ENCODE data around the gene PLEKHA1.

PLEKHA1 gene

DNA sequence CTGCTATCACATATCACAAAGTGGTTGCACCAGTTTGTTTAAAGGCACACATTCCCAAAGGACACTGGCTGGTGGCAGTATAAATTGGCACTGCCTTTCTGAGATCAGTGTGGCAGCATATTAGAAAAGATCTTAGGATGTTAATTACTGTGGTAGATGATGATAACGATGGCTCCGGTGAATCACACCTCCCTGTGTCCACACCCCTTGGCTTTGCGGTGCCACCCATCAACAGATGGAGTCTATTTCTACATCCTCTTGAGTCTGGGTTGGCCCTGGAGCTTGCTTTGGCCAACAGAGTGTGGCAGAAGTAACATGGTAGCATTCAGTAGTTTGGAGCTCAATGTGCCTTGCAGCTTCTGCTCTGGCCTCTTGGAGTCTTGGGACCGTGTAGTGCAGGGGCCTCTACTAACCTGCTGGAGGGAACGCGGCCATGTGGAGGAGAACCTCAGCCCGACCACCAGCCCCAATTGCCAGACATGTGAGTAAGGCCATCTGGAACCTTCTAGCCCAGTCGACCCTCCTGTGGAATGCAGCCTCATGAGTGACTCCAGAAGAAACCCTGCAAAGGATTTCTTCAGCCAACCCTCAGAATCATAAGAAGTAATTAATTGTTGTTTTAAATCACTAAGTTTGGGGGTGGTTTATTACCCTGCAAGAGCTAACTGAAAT, 27.2 kb upstream of the PLEKHA1 start:
- no peak for DNase-seq (ENCODE audit: low read depth in 3 of 3)

DNA sequence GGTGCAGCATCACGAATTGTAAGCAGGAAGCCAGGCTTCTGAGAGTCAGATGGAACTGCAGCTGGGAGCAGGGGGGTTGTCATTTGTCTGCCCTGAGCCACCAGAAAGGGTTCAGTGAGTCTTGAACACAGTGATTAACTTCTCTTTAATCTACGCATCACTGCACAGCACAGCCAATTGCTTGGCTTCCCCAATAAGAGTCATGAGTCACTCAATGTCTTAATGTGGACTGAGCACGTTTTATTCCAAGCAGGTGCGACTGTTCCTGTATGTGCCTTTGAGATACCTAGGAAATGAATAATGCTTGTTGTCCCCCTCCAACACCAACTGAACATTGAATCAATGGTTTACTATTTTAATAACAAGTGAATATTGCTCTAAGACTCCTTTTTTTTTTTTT, 26.0 kb upstream of the PLEKHA1 start:
- no peak for DNase-seq (ENCODE audit: low read depth in 3 of 3)

DNA sequence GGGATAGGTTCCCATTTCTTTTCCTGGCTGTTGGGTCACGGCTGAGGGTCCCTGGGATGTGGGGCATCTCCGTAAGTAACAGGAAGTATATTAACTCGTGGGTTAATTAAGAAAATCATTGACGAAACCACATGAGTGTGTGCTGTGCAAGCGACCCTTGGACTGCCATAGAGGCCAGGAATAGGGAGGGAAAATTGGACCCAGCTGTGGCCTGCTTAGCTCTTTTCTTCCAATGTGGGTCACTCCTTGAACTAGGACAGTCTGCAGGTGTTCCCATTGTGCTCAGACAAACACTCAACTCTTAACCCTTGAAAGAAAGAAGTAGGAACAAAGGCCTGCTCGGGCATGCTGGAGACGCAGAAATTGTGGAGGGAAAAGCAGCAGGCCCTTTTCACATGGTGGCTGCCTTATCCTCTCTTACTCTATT, 25.6 kb upstream of the PLEKHA1 start:
- DNase-seq (ENCODE audit: low read depth in 3 of 3) = no peak

DNA sequence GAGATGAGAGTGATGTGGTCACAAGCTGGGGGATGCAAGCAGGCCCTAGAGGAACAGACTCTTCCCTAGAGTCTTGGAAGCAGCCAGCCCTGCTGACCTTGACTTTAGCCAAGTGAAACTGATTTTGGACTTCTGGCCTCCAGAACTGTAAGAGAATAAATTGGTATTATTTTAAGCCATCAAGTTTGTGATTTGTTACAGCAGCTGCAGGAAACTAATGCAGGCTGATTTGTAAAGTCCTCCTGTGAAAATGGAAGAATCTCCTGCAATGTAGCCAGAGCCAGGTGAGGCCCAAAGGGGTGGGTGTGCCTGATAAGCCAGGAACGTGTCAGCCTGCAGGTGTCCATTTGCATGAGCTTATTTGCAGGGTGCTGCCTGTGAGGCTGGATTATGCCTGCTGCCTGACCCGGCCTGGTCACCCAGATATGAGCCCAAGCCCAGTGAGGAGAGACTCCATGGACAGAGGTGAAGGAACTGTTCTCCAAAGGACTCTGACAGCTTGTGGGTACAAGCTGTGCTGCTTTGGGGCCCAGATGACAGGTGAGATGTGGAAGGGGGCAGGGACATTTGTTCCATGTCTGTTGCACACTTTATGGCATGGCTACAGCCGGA, 24.6 kb upstream of the PLEKHA1 start:
- no peak for DNase-seq (ENCODE audit: low read depth in 3 of 3)

DNA sequence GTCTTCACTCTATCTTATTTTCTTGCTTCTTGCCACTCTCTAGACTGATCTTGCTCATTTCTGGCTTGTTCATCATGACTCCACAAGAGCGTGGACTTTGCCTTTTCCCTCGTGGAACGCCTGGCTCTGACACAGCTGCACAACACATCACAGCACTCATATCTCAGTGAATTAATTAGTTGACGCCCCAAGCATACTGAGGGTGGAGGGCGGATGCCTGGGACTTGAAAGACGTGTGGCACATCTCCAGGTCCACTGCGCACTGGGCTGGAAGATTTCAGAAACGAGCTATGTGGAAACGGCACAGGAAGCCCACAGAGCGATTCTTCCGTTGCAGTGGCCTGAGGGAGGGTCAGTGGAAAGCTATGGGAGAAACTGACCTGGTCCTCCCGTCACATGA, 23.6 kb upstream of the PLEKHA1 start:
- DNase-seq (ENCODE audit: low read depth in 3 of 3) = no peak

DNA sequence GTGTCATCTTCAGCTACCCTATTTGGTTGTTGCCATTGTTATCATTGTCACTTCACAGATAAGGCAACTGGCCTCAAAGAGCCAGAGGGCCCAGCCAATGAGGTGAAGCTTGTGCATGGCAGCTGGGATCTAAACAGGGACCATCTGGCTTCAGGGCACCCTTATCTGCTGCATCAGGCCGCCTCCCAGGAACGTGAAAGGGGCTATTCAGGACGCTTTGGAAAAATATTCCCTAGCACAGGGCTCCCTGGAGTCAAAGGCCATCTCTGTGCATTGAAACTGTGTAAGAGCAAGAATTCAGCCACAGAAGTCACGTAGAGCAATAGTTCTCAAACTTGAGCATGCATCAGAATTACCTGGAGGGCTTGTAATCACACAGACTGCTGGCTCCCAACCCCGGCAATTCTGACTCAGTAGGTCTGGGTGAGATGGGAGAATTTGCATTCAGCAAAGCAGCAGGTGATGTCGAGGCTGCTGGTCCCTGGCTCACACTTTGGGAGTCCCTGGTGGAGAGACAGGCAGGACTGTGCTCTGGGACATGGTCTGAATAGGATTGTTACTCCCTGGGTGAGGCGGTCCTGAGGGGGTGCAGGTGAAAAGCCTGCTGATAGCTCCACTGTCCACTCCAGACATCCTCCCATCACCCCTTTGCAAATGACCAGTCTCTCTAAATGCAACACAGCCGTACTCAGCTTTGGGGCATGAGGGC, 21.5 kb upstream of the PLEKHA1 start:
- no peak for DNase-seq (ENCODE audit: low read depth in 3 of 3)

DNA sequence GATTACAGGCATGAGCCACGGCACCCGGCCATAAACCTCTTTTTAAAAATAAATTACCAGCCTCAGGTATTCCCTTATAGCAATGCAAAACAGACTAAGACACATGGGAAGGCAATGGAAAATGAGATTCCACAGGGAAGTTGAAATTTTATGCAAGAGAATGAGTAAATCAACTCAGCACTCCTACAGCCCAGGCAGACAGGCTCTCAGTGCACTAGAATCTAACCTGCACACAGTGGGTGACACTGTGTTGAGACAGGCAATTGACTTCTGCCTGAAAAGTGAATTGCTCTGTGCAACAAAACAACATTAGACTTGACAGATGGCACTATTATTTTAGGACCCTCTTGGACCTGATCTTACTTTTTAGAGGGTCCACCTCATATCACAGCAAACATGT, 20.1 kb upstream of the PLEKHA1 start:
- no peak for DNase-seq (ENCODE audit: low read depth in 3 of 3)

DNA sequence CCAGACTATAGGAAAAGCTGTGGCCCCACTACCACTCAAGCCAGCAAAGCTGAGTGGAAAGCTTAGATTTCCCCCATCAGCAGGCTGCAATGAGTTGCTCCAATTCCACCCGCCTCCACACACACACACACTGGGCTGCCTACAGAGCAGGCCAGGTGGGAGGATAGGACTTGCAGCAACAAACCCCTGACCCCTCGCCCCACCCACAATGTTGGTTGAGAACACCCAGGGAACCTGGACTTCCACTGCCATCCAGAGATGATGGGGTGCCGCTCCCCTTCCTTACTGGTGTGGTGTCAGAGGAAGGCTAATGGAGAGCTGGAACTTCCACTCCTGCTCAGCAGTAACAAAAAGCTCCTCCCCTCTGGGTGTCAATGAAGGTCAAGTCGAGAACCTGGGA, 16.8 kb upstream of the PLEKHA1 start:
- no peak for DNase-seq (ENCODE audit: low read depth in 3 of 3)

DNA sequence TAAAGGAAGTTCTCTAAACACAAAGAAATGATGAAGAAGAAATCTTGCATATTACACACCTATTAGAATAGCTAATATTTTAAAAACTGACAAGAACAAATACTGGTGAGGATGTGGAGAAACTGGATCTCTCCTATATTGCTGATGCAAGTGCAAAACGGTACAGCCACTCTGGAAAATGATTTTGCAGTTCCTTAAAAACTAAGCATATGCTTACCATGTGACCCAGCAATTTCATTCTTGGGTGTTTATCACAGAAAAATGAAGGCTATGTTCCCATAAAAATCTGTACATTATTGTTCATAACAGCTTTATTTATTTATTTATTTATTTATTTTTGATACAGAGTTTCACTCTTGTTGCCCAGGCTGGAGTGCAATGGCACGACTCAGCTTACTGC, 14.9 kb upstream of the PLEKHA1 start:
- no peak for DNase-seq (ENCODE audit: low read depth in 3 of 3)

DNA sequence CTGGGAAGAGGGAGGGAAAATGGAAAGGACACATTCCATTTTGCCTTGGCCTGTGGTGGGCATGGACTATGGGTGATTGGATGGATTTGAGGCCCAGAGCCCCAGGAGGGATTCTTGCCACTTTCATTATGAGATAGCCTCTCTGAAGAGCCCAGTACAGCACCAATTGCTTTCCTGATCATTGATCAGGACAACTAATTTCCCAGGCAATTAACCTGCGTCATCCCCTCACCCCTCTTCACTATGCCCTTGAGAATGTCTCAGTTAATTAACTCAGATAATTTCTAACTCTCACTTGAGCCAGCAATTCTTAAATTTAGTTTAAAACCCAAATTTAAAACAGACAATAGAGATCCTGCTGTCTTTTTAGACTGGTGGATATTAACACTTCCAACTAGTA, 13.5 kb upstream of the PLEKHA1 start:
- no peak for DNase-seq (ENCODE audit: low read depth in 3 of 3)

DNA sequence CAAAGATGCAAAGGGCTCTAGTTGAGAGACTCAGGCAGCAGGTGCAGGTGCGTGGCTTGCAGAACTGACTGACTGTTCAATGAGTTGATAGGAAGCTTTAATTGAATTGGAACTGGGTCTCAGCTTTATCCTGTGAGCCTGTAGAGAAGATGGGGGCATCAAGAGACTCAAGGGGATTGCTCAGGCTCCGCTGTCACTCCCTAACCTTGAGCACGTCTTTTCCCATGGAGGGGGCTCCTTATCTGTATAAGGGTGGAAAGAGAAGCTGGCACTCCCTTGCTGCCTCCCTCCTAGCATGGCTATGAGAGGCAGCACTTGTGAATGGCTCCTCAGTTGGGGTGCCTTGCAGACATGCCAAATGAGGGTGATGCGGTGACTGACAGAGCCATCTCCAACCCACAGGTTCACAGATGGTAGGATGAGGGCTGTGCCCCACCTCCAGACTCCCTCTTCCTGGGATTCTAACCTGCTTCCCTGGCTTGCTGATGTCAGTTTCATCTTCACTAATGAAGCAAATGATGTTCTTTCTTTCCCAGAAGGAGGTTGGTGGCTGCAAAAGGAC, 12.4 kb upstream of the PLEKHA1 start:
- DNase-seq (ENCODE audit: low read depth in 3 of 3) = no peak

DNA sequence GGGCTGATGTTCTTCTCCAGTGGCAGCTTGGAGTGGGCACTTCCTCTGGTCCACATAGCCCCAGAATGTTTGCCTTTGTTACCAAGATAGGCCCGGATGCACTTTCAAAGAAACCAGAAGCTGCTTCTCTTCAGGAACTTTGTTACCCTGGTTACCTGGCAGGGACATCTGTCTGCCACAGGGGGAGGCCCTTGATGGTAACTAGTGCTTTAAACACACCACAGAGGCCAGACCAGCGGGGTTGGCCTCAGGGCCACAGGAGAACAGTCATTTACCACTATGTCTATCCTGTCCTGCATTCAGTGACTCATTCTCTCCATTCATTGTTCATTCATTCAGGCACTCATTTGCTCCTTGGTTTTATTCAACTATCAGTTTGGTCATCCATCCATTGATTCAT, 11.9 kb upstream of the PLEKHA1 start:
- DNase-seq (ENCODE audit: low read depth in 3 of 3) = no peak

DNA sequence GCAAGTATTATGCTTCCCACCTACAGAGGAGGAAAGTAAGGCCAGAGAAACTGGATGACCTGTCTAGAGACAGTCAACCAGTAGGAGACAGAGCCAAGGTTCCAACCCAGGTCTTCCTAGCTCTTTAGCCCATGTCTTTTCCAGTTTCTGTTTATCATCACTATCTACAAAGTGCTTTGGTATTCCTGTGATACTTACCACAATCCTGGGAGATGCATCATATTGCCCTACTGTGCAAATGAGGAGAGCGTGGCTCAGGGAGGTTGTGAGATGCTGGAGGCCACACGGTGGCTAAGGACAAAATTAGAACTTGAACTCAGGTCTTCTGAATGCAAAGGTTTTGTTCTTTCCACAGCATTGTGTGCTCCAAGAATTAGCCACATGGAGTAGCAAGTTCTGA, 11.2 kb upstream of the PLEKHA1 start:
- DNase-seq (ENCODE audit: low read depth in 3 of 3) = no peak

DNA sequence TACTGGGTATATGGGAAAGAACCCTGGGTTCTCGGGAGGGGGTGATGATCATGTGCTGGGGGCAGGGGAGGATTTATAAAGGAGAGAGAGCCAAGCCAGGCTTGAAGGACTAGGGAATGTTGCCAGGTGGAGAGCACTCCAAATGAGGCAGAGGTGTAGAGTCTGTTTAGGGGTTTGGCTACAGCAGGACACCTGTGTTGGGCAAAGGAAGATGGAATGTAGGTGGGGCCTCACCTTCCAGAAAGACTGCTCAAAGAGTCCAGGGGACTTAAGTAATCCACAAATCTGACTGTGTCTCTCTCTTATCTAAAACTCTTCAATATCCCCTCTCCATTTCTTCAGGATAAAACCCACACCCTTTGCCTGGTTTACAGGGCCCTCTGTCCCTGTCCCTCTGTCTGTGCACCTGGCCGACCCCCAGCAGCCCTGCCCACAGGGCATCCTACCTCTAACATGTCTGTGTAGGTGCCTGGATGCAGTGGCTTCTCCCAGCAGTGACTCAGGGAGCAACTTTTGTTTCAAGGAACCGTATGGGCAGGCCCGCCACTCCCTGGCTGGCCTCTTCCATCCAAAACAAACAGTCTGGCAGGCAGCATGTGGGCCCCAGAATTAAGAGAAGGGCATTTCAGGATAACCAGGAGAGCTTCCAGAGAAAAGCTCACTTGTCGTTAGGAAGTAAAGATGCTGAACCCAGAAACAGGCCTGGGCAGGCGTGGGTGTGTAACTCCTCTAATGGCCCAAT, 10.6 kb upstream of the PLEKHA1 start:
- no peak for DNase-seq (ENCODE audit: low read depth in 3 of 3)

DNA sequence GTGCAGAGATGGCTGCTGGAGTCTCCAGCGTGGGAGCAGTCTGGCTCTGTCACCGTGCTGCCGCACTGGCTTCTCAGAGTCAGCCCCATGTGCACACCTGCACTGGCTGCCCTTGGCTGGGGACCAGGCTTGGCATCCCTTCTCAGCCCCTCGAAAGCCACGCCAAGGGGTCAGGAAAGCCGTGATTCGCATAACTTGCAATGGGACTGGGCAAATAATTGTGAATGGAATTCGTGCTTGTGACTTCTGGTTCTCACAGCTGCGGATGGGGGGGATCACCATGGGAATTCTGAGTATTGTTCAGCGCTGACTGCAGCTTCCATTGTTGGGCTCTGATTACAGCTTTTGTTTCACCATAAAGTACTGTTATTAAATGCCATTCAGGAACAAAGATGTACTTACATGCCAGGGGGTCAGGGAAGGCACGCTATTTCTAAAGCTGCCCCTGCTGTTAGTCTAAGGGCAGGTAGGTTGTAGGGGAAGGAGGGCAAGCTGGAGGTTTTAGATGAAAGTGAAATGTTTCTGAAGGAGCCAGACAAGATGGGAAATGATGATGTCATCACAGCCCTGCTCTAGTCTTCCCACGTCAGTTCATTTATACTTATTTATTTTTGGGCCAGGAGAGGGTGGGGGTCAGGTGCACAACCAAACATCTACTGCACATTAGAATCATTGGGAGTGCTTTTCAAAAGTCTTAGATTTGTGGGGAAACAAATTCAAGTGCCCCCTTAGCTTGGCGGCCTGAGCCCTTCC, 5.8 kb upstream of the PLEKHA1 start:
- DNase-seq (ENCODE audit: low read depth in 3 of 3) = no peak

DNA sequence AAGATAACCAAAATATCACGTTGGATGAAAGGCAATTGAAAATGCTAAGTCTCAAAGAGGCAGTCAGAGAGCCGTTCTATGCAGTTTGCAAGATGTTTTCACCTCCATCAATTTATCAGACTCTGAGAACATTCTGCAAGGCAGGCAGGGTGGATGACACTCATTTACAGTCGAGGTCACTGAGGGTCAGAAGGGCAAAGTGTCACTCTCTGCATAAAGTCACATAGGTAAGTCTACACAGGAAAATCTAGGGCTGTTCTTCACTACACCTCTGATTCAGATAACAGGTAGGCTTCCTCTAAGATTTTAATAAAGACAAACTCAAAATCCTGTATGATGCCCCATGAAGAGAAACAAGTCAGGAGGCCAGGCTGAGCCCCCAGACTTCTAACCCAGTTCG, 1.4 kb upstream of the PLEKHA1 start:
- no peak for DNase-seq (ENCODE audit: low read depth in 3 of 3)

DNA sequence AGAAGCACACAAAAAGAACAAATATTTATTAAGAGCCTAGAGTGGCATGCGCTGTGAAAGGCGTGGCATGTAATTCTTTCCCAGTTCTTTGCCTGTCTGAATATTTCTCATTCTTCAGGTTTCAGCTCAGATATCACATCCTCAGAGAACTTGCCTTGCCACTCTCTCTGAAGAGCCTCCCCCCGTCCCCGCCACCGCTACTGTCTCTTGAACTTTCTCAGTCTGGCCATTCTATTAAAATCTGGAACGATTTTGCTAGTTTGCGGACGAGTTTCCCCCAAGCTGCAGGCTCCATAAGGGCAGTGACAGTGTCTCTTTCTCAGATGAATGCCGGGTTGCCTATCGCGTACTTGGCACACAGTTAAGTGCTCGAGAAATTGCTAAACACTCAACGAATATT, 787 bp upstream of the PLEKHA1 start:
- no peak for DNase-seq (ENCODE audit: low read depth in 3 of 3)

DNA sequence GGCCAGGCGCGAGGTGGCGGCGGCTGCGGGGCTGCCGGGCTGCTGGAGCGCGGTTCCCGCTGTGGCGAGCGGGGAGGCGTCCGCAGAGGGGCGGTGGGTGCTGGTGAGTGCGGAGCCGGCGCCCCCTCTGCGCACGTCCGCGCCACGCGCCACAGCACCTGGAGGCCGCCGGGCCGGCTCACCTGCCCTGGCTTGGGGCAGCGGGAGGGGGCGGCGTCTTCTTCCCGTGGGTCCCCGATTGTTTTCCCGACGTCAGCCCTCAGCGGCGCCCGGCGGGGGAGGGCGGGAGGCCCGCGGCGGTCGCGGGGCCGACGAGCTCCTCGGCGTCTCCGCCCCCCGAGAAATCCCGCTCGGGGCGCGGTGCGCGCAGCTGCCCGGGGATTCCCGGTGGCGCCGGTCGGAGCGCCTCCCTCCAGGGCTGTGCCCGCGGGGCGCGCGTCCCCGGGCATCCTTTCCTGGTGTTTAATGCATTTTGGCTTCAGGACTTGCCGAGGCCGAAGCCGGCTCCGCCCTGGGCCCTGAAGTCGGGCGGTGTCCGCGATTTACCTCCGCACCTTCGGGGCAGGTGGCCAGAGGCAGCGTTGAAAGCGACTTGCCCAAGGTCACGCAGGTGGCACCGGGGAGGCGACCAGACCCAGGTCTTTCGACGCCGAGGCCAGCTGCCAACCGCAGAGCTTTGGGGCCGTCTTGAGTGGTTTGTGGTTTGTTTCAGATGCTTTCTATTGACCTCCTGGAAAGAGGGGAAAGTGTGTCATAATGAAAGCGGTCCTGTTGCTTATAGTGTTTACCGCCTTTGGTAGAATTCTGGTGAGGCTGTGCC, 561 bp downstream of the PLEKHA1 start:
- DNase-seq (ENCODE audit: low read depth in 3 of 3) = peak; percentile 45 to 55 (median 53)

DNA sequence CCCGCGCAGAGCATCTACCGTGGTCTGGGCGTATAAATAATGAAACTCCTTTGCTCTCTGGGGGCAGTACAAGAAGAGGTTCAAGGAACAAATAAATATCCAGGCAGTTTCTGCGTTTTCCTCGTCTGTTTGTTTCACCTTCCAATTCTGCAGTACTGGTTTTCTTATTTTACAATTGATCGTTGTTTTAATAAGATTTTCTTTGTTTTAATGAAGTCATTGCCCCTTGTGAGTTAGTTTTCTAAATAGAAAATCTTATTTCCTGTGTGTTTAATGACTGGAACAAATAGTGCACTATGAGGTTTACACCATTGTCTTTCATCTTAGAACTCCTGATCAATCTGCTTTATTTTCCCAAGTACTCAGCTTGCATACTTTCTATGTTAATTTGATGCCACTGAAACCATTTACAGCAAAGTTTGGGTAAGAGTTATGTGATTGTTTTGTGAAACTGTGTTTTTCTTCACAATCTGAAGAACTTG, 1.2 kb downstream of the PLEKHA1 start:
- DNase-seq (ENCODE audit: low read depth in 3 of 3) = no peak

DNA sequence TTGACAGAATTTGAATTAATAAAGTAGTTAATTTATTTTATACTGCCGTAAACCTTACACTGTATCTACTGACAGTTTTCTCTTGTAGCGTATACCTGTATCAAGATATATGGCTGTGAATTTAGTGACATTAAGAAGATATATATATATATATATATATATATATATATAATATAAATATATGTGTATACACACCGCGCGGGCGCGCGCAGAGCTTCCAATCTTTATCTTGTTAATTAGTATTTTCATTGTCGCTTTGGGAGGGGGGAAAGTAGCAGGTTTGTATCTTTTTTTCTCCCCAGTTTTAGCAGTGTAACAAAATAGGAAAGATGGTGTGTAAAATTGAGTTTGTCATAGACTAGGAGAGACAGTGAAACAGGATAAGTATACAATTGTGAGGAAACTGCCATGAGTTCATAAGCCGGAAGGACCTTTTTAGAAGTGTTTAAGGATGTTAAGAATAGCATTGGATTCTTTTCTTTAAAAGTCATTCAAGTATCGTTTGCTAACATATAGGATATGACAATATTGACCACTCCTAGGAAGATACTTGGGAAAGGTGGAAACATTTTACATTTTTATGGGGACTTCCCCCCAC, 2.0 kb downstream of the PLEKHA1 start:
- DNase-seq (ENCODE audit: low read depth in 3 of 3) = no peak

Measured in stimulated activated CD4-positive, alpha-beta T cell treated with anti-CD3 and anti-CD28 coated beads, TNF-alpha, amount 100 ng/mL, for 4 hours (primary cell).